ENCODE measurements around the gene EFHC1.

DNA sequence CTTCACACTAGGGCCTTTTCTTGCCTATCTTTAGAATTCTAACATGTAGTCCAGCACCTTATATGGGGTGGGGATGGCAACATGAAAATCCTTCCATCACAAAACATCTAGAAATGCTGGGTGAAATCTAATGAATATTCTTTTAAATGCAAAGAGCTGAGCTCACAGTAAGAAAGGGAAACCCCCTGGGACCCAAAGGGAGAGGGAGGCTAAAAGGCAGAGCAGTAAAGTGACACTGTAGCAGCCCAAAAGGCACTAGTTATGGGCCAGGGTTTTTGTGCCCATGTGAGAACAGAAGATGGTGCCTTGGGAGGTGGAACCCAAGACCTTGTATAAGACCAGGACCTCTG is 90.0 kb downstream of the EFHC1 start:
- TF ChIP-seq, protein P1, sequence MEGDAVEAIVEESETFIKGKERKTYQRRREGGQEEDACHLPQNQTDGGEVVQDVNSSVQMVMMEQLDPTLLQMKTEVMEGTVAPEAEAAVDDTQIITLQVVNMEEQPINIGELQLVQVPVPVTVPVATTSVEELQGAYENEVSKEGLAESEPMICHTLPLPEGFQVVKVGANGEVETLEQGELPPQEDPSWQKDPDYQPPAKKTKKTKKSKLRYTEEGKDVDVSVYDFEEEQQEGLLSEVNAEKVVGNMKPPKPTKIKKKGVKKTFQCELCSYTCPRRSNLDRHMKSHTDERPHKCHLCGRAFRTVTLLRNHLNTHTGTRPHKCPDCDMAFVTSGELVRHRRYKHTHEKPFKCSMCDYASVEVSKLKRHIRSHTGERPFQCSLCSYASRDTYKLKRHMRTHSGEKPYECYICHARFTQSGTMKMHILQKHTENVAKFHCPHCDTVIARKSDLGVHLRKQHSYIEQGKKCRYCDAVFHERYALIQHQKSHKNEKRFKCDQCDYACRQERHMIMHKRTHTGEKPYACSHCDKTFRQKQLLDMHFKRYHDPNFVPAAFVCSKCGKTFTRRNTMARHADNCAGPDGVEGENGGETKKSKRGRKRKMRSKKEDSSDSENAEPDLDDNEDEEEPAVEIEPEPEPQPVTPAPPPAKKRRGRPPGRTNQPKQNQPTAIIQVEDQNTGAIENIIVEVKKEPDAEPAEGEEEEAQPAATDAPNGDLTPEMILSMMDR (IDR thresholded peaks at IDR 0.05): no peak
- TF ChIP-seq POLR2A (IDR thresholded peaks at IDR 0.05): no peak
